GM21737 (cell line): ENCODE data around the gene TNS3.

Experiments used
- ATAC-seq: cut with Tn5 transposase; IDR thresholded peaks from one replicate; pipeline ENCODE4 v1.9.1; 2021; ENCODE audit warnings: mild to moderate bottlenecking, moderate library complexity; ENCODE audit not compliant: unreplicated experiment

TNS3 gene

GRCh38 chr7:47393406-47393805 is 188.5 kb downstream of the TNS3 start:
- no peak for ATAC-seq

DNA sequence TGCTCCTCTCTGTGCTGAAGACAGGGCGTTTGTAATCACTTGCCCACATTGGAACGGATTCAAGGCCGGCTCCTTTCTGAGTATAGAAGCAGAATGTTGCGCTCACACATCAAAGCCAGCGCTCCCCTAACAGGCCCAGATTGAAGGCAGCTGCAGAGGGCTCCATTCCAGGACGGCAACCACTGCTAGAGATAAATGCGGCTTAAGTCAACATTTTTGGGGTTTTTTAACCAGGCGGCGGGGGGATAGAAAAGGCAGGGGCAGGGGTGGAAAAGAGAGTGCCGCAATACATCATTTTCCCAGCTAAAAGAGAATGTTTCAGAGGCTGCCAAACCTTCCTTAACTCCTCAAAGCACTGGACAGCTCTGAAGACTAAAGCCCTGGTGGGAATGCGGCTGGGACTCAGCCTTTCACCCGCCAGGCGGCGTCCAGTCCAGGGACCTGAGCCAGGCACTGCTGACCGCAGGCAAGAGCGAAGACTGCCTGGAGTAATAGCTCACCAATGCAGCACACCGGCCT is 189.6 kb downstream of the TNS3 start:
- ATAC-seq, result no peak

DNA sequence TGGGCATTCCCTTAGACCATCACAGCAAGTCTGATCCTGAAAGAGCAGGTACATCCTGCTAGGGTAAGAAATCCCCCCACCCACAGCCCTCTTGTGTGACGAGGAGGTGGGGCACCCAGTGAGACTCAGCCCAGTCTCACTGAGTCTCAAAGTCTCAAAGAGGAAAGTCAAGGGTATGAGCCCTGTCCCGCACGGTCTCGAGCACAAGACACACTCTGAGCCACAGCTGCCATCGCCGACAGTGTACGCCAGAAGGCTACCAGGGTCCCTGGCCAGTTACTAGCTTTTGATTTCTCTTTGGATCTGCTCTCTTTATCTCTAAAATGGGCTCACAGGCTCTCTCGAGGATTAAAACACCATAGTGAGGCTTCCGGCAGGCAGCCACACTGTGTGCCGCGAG is 190.2 kb downstream of the TNS3 start:
- ATAC-seq, result no peak

GRCh38 chr7:47390914-47391313 is 191.0 kb downstream of the TNS3 start:
- no peak for ATAC-seq

- ATAC-seq, result no peak
These were observed 191.8 kb downstream of the TNS3 start for GRCh38 chr7:47389923-47390630.

DNA sequence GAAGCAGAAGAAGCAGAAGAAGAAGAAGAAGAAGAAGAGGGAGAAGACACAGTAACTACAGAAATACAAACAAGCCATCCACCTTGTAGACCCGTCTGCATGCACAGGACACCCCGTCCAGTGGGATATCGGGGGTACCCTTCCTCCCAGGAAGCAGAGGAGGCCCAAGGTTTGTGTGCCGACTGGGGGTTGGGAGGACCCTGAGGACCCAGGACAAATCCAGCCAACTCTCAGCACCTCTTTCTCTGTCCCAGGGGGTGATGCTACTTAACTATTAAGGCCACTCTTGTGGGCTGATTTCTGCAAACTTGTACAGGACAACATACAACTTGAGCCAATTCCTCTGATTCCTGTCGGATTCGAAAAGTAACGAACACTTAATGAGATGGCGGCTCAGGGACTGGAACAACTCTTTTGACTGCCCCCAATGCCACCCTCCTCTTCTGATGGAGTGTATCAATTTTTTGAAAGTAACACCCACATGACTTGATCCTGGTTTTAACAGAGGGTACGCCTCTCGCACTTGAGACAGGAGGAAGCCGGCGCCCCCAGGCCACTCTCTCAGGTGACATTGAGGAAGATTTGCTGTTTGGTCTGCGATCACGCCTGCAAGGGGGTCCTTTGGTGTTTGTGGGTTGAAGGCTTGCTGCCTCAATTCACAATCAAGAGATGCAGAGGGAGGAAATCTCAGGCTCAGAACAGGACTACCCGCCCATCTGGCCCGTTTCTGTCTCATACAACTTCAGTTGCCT is 192.6 kb downstream of the TNS3 start:
- ATAC-seq, result no peak

GRCh38 chr7:47387506-47387905 is 194.4 kb downstream of the TNS3 start:
- ATAC-seq, result no peak

GRCh38 chr7:47386273-47386835 is 195.6 kb downstream of the TNS3 start:
- ATAC-seq, result no peak

- ATAC-seq, result no peak
These were observed 196.3 kb downstream of the TNS3 start for GRCh38 chr7:47385536-47386125.

GRCh38 chr7:47384755-47385535 is 197.0 kb downstream of the TNS3 start:
- ATAC-seq, result no peak

DNA sequence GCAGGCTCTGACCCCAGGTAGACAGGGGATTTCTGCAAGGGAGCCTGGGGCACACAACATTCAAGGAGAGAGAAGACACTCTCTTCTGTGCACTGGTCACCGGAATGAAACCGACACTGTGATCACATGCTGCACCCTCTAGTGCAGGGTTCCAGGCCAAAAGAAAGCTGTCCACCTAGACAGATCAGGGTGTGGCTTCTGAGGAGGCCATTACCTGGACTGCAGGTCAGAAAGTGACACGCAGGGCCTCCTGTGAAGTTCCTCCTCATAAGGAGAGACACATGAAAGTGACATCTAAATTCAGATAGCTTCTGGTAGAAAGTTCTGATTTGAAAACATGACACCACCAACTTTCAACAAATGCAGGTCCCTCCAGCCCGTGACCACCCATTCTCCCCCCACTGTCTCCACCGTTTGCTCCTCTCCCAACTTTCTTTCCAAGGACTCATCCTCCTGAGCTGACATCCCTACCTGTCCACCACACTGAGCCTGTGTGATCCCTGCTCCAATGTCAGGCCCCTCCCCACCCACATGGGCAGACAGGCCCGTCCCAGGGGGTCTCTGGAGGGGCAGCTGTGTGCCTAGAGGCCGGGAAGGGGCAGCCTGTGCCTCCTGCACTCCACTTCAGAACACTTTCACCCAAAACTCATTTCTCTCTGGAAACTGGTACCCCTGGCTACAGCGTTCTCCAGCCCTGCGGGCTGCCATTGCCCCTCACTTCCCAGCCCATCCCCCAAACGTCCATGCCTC is 198.0 kb downstream of the TNS3 start:
- ATAC-seq, result no peak

GRCh38 chr7:47383072-47383471 is 198.8 kb downstream of the TNS3 start:
- ATAC-seq, result no peak

DNA sequence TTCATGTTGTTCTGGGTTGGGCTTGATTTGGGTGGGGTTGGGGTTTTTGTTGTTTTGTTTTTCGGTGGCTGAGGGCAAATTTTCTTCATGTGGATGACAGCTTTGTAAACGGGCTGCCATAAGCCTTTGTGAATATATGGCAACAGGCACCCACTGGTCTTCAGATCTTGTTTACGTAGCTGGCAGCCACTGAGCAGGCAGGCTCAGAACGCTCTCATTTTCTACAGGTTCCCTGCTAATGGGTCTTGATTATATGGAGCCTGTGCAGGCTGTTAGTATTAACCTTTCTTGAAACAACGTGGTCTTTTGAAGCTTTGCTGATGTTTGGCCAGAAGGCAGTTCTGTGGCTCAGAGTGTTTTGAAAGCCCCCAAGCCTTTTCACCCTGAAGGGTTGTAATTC is 199.7 kb downstream of the TNS3 start:
- ATAC-seq, result no peak

DNA sequence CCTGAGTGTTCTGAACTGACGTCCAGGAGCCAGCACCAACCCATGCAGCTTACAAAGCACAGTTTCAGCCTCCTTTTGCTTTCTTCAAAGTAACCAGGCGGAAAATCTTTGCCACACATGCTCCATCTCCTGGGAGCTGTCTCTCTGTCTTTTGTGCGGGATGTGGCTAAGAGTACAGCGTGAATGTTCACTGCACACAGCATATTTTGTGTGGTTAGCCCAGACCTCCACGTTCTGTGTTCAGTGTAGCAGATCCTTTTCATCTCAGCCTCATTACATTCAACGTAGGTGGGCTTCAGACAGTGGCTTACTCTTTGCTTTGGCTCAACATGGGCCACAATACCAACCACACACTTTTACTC is 200.8 kb downstream of the TNS3 start:
- no peak for ATAC-seq

GRCh38 chr7:47380325-47381133 is 201.4 kb downstream of the TNS3 start:
- ATAC-seq, result no peak

GRCh38 chr7:47379629-47380324 is 202.1 kb downstream of the TNS3 start:
- no peak for ATAC-seq

GRCh38 chr7:47378728-47379395 is 203.0 kb downstream of the TNS3 start:
- no peak for ATAC-seq

GRCh38 chr7:47377741-47378140 is 204.2 kb downstream of the TNS3 start:
- ATAC-seq, result no peak
